GM12878 (cell line): ENCODE measurements around the gene IFI30.

Source experiments
- CEBPB ChIP-seq, 2 experiments: fragments of 150-350 bp in 1 of 2; IDR thresholded peaks; 2 replicates each; pipeline ENCODE4 v1.6.1; 2012 to 2014; ENCODE audit warnings: low read depth in 2 of 2, low read length in 2 of 2, borderline replicate concordance in 1 of 2, inconsistent platforms in 1 of 2
- CEBPZ ChIP-seq: fragments of 150-350 bp; IDR thresholded peaks from 2 replicates; pipeline ENCODE4 v1.6.1; 2016; ENCODE audit warnings: low read depth, low read length
- CTCF ChIP-seq, 3 experiments: IDR thresholded peaks in 2 of 3; conservative IDR thresholded peaks in 1 of 3; 2 replicates each; pipeline ENCODE4 v1.5.1; 2011; ENCODE audit warnings: low read depth in 3 of 3, low read length in 3 of 3, mild to moderate bottlenecking in 3 of 3, control low read depth in 2 of 3, moderate library complexity in 2 of 3, inconsistent platforms in 1 of 3, mixed read lengths in 1 of 3; ENCODE audit not compliant: control insufficient read depth in 2 of 3, insufficient read depth in 1 of 3; ENCODE audit errors: extremely low read depth in 1 of 3
- EED ChIP-seq: sonication (generic); IDR thresholded peaks from 2 replicates; pipeline ENCODE4 v1.6.1; 2016; ENCODE audit warnings: antibody characterized with exemption, low read depth
- POLR2A ChIP-seq: IDR thresholded peaks from 2 replicates; pipeline ENCODE4 v1.6.1; 2011; ENCODE audit warnings: low read depth, mild to moderate bottlenecking, low read length
- POLR2AphosphoS5 ChIP-seq: IDR thresholded peaks from 2 replicates; pipeline ENCODE4 v1.6.1; 2011; ENCODE audit warnings: mild to moderate bottlenecking, low read length, inconsistent platforms
- SIN3A ChIP-seq: IDR thresholded peaks from 2 replicates; pipeline ENCODE4 v1.6.1; 2012; ENCODE audit warnings: low read depth, low read length, improper control_type of control experiment
- ZBED1 ChIP-seq: IDR thresholded peaks from 2 replicates; pipeline ENCODE4 v1.6.1; 2016; ENCODE audit warnings: borderline replicate concordance
- ZBTB11 ChIP-seq: fragments of 450-650 bp; formaldehyde crosslinking; IDR thresholded peaks from 2 replicates; pipeline ENCODE4 v1.5.0; 2022; ENCODE audit warnings: mild to moderate bottlenecking, missing genetic modification characterization

GRCh38 chr19:18167011-18167410, 6.6 kb upstream of the IFI30 start:
- no peak for TF ChIP-seq SIN3A
- no peak for TF ChIP-seq CTCF (IDR thresholded peaks at IDR 0.05 in 2 of 3, conservative IDR thresholded peaks at IDR 0.05 in 1 of 3; ENCODE audit: control insufficient read depth in 2 of 3, extremely low read depth in 1 of 3, insufficient read depth in 1 of 3, low read depth in 3 of 3, low read length in 3 of 3)
- TF ChIP-seq POLR2AphosphoS5 = no peak
- no peak for TF ChIP-seq ZBED1
- no peak for TF ChIP-seq CEBPZ
- TF ChIP-seq EED = no peak
- no peak for TF ChIP-seq CEBPB (IDR thresholded peaks at IDR 0.05; ENCODE audit: borderline replicate concordance in 1 of 2, low read depth in 2 of 2, low read length in 2 of 2)
- TF ChIP-seq ZBTB11 = no peak
- no peak for TF ChIP-seq POLR2A
